Measurements from ENCODE around the gene STK40.

The STK40 gene

GRCh38 chr1:36303650-36304360, 81.9 kb downstream of the STK40 start:
- FAIRE-seq (no peak), DNase-seq (ENCODE audit: insufficient read length, low spot score) (no peak)
- no peak for TF ChIP-seq CTCF (IDR thresholded peaks at IDR 0.05; ENCODE audit: insufficient read depth, missing control alignments)

GRCh38 chr1:36303244-36303643, 82.5 kb downstream of the STK40 start:
- DNase-seq (ENCODE audit: insufficient read length, low spot score) = no peak
- TF ChIP-seq CTCF (IDR thresholded peaks at IDR 0.05; ENCODE audit: insufficient read depth, missing control alignments) = no peak
- no peak for FAIRE-seq

- FAIRE-seq = no peak
- TF ChIP-seq CTCF (IDR thresholded peaks at IDR 0.05; ENCODE audit: insufficient read depth, missing control alignments) = no peak
- no peak for DNase-seq (ENCODE audit: insufficient read length, low spot score)
These were observed 84.5 kb downstream of the STK40 start for GRCh38 chr1:36301220-36301619.

GRCh38 chr1:36300526-36300925, 85.2 kb downstream of the STK40 start:
- no peak for DNase-seq (ENCODE audit: insufficient read length, low spot score)
- no peak for FAIRE-seq
- no peak for TF ChIP-seq CTCF (IDR thresholded peaks at IDR 0.05; ENCODE audit: insufficient read depth, missing control alignments)

GRCh38 chr1:36298640-36299039, 87.1 kb downstream of the STK40 start:
- no peak for TF ChIP-seq CTCF (IDR thresholded peaks at IDR 0.05; ENCODE audit: insufficient read depth, missing control alignments)
- no peak for DNase-seq (ENCODE audit: insufficient read length, low spot score)
- no peak for FAIRE-seq

GRCh38 chr1:36297062-36297461, 88.7 kb downstream of the STK40 start:
- no peak for FAIRE-seq
- TF ChIP-seq CTCF (IDR thresholded peaks at IDR 0.05; ENCODE audit: insufficient read depth, missing control alignments) = no peak
- no peak for DNase-seq (ENCODE audit: insufficient read length, low spot score)

GRCh38 chr1:36295390-36295789, 90.3 kb downstream of the STK40 start:
- DNase-seq (ENCODE audit: insufficient read length, low spot score) = no peak
- no peak for FAIRE-seq
- no peak for TF ChIP-seq CTCF (IDR thresholded peaks at IDR 0.05; ENCODE audit: insufficient read depth, missing control alignments)
